Stimulated activated CD8-positive, alpha-beta memory T cell treated with anti-CD3 and anti-CD28 coated beads, Interleukin-4, amount 100 ng/mL, for 1 hour (primary cell): Measurements from ENCODE around the gene PVRIG.
A peak's percentile ranks its signal among the peaks of the same experiment; 100 is the strongest.
"Not testable (repeated sequence)": the region's sequence is repeated elsewhere in the genome, so short reads cannot be mapped to it uniquely, and the experiment has no call there.

Experiments
- DNase-seq, 2 donors: peaks; one replicate each; pipeline ENCODE4 v3.0.0-alpha.2; 2020; ENCODE audit warnings: low read depth in 2 of 2, low spot score in 1 of 2

The PVRIG gene

DNA sequence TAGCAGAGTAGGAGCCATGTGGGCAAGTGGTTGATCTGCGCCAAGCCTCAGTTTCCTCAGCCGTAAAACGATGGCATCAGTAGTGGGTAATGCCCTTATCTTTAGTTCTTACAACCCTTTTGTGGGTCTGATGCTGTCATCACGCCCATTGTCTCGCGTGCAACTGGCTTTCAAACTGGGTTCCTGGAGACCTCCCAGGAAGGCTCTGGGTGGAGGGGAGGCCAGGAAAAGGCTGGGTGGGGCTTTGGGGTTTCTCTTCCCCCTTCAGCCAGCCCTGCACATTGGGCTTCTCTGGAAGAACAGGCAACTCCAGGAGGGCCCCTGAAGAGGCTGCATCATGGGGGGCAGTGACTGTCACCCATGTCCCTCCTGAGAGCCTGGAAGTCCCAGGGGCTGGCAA, 5.1 kb downstream of the PVRIG start:
- DNase-seq, result not testable (repeated sequence)

DNA sequence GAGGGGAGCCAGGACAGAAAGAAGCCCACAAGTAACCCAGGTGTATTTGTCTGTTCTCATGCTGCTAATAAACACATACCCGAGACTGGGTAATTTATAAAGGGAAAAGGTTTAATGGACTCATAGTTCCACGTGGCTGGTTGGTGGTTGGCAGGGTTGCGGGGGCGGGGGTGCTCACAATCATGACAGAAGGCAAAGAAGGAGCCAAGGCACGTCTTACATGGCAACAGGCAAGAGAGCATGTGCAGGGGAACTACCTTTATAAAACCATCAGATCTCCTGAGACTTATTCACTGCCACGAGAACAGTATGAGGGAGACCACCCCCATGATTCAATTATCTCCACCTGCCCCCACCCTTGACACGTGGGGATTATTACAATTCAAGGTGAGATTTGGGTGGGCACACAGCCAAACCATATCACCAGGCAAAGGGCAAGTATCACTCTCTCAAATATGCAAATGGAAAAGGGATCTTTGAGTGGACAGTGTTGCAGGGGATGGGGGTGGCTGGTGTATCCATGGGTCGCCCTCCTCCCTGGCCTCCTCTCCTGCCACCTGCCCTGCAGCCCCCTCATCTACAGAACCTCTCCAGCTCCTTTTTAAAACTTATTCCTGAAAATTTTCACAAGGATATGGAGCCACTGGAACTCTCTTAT, 15.0 kb downstream of the PVRIG start:
- not testable (repeated sequence) for DNase-seq

DNA sequence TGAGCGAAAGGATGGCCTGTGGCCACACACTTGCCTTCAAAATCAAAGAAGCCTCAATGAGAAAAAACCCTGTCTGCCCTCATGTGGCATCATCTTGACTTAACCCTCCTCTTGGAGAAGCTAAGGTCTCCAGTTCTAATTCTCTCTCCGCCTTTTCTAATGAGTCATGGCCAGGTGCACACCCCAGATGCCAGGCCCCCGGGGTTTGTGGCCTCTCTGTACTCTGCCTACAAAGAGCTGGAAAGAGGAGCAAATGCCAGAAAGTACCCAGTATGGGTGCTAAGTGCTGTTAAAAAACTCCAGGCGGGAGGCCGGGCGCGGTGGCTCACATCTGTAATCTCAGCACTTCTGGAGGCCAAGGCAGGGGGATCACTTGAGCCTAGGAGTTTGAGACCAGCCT, 20.2 kb downstream of the PVRIG start:
- DNase-seq, result not testable (repeated sequence)

DNA sequence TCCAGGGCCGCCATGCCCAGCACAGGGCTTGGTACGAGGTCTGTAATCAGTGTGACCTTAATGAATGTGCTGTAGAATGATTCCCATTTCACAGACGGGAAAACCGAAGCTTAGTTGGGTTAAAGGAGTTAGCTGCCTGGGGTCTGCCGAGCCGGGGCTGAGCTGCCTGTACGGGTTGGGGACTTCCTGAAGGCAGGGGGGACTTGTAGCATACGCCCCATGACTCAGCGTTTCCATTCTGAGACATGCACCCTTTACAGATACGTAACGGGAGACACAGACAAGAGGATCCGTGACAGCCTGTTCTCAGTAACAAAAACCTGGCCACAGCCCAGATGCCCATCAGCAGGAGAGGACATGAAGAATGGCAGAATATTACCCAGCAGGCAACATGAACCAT, 23.6 kb downstream of the PVRIG start:
- peak in 1 of 2 donors; percentile 22 for DNase-seq

DNA sequence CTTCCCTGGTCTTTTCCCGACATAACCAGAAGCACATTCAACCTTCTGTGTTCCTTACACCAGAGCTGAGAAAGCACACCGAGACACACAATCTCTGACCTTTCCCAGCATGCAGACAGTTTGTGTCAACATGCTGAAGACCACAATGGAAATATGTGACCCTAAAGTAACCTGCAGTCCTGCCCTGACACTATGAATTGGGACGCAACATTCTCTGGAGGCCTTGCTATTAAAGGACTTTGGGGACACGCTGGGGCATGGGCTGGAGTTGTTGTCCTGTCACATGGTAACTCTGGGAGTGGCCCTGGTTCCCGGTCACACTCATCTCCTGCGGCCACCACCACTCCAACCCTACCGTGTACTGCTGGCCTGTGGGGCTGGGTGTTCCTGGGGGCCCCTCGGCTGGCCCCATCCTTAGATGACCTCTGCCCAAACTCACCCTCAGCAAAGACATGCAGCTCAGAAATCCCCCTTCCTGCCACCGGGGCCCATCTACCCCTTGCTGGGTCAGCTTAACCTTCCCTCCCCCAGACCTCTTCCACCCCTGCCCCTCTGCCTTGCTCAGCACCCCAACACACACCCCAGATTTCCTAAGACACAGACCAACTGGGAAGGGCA, 25.3 kb downstream of the PVRIG start:
- not testable (repeated sequence) for DNase-seq

DNA sequence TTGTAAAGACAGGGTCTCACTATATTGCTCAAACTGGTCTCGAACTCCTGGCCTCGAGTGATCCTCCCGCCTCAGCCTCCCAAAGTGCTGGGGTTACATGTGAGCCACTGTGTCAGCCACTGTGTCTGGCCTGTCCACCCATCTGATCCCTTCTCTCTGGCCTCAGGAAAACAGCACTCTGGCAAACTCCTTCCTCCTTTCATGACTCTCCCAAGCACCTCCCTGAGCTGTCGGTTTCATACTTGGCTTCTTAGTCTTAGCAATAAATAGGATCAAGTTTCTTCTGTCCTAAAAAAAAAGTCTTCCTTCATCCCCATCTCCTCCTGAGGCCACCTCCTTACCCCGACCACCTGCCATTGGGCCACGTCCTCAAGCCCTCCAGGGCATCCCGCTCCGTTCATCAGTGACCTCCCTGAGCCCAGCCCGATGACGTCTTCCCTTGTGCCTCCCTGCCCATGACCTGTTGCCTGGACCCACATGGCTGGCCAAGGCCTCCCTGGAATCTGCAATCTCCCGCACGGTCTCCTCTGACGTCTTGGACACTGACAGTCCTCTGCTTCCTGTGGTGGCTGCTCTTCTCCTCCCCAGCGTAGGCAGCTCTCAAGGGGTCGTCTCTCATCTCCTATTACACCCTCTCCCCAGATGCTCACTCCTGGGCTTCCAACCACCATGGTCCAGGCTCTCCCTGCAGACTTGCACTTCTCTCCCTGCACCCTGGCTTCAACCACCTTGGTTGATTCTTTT, 26.5 kb downstream of the PVRIG start:
- DNase-seq, result not testable (repeated sequence)

DNA sequence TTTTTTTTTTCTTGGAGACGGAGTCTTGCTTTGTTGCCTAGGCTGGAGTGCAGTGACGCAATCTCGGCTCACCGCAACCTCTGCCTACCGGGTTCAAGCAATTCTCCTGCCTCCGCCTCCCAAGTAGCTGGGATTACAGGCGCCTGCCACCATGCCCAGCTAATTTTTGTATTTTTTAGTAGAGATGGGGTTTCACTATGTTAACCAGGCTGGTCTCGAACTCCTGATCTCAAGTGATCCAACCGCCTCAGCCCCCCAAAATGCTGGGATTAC, 27.1 kb downstream of the PVRIG start:
- not testable (repeated sequence) for DNase-seq

DNA sequence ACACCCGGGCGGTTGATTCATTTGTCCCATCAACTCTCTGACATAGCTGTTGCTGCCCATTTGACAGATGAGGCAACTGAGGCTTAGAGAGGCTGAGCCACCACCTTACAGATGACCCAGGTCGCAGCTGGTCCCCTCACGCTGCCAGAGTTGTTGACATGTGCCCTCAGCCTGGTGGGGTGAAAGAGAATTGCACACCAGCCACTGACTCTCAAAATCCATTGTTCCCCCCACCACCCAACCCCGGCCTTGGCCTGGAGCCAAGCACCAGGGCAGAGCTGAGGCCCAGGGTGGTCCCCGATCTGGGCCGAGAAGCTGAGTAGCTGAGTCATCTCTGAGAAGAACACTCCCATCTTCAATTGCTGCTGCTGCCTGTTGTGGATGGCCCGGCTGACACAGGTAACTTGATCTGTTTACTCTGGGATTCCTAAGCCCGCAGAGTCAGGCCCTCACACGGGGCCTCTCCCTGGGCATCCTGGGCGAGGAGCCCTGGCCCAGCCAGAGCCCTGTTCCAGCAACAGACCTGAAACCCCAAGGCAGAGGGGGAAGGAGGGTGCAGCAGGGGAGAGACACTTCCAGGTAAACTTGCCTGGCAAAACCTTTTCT, 27.5 kb downstream of the PVRIG start:
- no peak for DNase-seq

DNA sequence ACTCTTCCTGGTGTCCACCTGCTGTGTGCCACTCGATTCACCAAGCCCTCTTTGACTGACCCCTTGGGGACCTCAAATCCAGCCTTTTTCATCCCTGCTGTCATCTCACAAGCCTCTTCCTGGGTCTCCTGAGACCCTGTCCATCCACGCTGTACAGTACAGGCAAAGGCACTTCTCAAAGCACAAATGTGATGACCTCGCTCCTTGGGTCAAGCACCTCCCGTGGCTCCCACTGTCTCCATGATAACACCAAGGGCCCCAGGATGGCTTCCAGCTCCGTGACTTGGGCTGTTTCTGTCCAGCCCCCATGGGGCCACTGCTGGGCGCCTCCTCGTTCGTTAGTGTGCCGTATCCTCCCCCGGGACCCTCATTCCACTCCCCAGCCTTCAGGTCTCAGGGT, 28.7 kb downstream of the PVRIG start:
- no peak for DNase-seq

DNA sequence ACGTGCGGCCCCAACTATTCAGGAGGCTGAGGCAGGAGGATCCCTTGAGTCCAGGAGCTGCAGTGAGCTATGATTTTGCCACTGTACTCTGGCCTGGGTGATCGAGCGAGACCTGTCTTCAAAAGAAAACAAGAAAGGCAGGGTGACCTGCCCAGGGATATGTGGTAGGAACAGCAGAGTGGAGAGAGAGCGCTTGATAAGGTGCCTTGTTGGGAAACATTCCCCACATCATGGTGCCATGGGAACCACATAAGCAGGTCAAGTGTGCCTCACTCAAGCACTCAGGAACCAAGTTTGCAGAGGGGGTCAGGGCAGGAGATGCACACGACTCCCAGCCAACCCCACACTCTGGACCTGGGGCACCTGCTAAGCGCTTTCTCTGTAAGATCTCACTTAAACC, 37.3 kb downstream of the PVRIG start:
- DNase-seq, result no peak

DNA sequence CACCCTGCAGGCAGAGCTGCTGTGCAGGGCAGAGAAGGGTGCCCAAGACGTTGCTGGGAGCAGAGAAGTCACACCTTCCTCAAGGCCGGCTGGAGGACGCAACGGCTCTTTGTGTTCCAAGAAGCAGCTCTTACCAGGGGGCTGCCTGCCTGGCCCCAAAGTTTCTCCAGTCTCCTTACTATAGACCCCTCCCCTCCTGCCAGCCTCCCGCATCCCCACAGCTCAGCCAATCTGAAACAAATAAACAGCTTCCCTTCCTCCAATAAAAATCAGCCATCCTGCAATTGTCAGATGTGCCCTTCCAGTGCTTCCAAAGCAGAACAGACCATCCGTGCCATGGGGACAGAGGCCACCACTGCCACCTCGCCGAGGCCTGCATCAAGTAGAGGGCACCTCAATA, 40.2 kb downstream of the PVRIG start:
- not testable (repeated sequence) for DNase-seq

DNA sequence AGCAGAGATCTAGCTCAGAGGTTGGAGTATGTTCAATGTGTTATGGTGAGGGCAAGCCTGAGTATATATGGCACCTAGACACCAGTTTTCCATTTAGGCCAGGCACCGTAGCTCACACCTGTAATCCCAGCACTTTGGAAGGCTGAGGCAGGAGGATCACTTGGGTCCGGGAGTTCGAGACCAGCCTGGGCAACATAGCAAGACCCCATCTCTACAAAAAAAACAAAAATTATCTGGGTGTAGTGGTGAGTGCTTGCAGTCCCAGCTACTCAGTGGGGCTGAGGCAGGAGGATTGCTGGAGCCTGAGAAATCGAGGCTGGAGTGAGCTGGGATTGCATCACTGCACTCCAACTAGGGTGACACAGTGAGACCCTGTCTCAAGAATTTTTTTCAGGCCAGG, 43.1 kb downstream of the PVRIG start:
- not testable (repeated sequence) for DNase-seq

DNA sequence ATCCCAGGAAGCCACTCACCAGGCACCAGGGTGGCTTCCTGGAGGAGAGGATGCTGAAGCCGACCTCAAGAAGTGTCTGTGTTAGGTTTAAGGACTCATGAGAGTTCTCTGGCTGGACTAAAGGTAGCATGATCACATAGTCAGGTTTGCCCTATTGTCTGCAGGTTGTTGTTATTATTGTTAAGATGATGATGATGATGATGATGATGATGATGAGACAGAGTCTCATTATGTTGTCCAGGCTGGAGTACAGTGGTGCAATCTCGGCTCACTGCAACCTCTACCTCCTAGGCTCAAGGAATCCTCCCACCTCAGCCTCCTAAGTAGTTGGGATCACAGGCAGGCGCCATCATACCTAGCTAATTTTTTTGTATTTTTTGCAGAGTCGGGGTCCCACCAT, 44.5 kb downstream of the PVRIG start:
- not testable (repeated sequence) for DNase-seq

DNA sequence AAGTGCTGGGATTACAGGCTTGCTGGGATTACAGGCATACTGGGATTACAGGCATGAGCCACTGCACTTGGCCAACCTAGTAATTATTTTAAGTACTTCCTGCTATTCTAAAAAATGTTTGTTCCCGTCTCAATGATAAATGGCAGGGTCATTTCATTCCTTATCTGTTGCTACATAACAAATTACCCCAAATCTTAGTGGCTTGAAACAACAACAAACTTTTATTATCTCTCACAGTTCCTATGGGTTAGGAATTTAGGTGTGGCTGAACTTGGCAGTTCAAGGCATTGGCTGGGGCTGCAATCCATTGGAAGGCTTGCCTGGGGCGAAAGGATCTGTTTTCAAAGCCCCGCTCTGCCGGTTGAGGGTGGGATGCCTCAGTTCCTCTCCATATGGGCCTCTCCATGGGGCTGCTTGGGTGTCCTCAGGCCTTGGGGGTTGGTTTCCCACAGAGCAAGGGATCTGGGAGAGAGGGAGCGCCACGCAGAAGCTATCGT, 45.0 kb downstream of the PVRIG start:
- DNase-seq, result not testable (repeated sequence)

DNA sequence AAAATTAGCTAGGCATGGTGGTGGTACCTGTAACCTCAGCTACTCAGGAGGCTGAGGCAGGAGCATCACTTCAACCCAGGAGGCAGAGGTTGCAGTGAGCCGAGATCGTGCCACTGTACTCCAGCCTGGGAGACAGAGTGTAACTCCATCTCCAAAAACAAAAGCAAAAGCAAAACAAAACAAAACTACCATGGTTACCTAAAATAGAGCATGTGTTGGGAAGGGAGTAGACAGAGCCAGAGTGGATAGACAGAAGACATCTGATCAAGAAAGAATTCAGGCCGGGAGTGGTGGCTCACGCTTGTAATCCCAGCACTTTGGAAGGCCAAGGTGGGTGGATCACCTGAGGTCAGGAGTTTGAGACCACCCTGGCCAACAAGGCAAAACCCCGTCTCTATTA, 46.1 kb downstream of the PVRIG start:
- DNase-seq, result not testable (repeated sequence)

DNA sequence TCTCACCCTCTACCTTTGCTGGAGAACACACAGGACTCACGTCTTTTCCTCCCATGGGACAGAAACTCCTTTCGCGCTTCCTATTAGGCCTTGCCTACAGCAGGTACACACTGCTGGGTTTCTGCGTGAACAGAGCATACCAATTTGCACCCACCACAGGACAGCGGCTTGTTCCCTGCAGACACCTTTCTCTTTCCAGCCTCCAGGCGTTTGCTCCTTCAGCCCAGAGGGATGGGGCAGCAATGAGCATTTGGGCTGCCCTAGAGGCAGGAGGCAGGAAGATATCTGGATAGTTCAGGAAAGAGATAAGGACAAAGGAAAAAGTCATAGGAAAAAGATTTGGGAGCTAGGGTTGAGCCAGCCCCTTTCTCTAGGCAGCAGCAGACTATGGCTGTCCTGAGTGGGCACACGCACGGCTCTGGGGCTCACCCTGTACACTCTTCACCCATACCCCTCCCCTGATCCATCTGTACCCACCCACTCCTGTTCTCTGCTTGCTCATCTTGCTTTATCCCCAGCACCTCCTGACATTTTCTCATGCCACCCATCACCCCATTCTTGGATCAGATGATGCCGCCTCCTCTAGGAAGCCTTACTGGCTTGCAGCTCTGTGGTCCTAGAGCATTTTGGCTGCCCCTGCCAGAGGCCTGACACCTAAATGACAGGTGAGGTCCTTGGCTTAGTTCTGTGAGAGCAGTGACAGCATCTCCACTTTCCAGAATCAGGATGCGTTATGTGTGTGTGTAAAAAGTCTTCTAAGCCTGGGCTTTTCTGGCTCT, 47.0 kb downstream of the PVRIG start:
- DNase-seq, result no peak

DNA sequence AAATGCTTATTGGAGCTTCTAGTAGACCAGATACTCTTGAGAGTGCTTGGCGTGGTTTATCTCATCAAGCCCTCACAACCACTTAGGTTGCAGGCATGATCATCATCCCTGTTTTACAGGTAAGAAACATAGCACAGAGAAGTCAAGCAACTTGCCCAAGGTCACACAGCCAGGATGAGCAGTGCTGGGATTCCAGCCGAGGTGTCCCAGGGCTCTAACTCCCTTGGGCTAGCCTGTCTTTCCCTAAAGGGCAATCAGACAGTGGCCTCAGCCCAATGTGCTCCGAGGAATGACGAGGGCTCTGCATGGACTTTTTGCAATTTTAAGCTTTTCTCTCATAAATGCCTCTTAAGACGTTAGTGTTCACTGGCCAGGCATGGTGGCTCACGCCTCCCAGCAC, 47.9 kb downstream of the PVRIG start:
- no peak for DNase-seq

DNA sequence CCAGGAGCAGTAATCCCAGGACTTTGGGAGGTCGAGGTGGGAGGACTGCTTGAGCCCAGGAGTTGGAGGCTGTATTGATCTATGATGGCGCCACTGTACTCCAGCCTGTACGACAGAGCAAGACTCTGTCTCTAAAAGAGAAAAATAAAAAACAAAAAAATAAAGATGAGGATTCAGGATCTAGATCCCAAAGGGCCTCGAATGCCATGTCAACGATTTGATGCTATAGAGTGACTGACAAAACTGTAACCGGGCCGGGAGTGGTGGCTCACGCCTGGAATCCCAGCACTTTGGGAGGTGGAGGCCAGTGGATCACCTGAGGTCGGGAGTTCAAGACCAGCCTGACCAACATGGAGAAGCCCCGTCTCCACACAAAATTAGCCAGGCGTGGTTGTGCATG, 49.1 kb downstream of the PVRIG start:
- DNase-seq, result not testable (repeated sequence)

DNA sequence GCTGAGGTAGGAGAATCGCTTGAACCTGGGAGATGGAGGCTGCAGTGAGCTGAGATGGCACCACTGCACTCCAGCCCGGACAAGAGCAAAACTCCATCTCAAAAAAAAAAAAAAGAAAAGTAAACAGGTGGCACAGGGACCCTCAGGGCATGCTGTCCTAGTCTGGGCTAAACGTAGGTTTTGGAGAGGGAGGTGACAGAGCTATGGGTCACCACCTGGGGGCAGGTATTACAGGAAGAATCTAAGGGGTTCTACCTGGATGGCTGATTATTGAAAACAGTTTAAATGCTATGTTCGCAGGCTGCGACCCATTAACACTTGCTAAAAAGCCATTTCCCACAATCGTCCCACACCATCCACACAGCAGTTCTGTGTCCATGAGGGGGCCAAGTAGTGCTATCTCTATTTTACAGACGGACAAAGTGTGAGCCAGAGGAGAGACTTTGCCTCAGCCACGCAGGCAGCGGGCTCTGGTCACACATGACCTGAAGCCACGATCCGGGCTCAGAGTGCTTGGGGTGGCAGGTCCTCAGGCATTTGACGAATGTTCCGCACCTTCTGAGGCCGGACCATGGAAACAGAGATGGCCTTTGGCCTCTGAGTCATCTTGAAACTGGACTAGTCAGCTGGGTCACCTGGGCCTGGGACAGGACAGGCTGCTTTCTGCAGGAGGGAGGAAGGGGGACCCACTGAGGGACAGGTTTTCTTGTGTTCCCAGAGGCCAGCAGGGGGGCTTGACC, 49.7 kb downstream of the PVRIG start:
- DNase-seq, result not testable (repeated sequence)
